Mononuclear cell (primary cell): ENCODE data around the gene ECEL1. TPM values are rescaled to one million over a fixed set of nuclear protein-coding genes. Genes with fewer than 3 reads are reported as not detected.
"Not testable (repeated sequence)": the region's sequence is repeated elsewhere in the genome, so short reads cannot be mapped to it uniquely, and the experiment has no call there.

ENCODE experiments used
- H3K27me3 ChIP-seq: 2 replicates; pipeline ENCODE4 v1.6.0; 2011; ENCODE audit warnings: low read length, control low read depth; ENCODE audit not compliant: insufficient read depth
- H3K4me1 ChIP-seq: 2 replicates; pipeline ENCODE4 v1.5.1; 2011; ENCODE audit warnings: mild to moderate bottlenecking, low read length, control low read depth; ENCODE audit not compliant: insufficient read depth
- H3K4me3 ChIP-seq: 2 replicates; pipeline ENCODE4 v1.5.1; 2011; ENCODE audit warnings: mild to moderate bottlenecking, low read length, moderate library complexity
- H3K9me3 ChIP-seq: 2 replicates; pipeline ENCODE4 v1.5.1; 2011; ENCODE audit warnings: low read depth, mild to moderate bottlenecking, control low read depth, low read length
- total RNA-seq: library from RNA; depleted of rRNA; stranded (reverse); fragments of >200 nt; gene quantifications from one replicate; pipeline ENCODE4 v1.2.3, GENCODE V29; 2012

The ECEL1 gene
- total RNA-seq, 1 donor, result not detected

- Histone ChIP-seq H3K9me3 (no peaks in the 10 kb centered on the region), H3K4me1 (no peaks in the 10 kb centered on the region), H3K4me3 (no peak overlapping the region), H3K27me3 (no peaks in the 10 kb centered on the region)
Measured at GRCh38 chr2:232439758-232440135, 47.9 kb downstream of the ECEL1 start.

GRCh38 chr2:232438951-232439757, 48.5 kb downstream of the ECEL1 start:
- Histone ChIP-seq H3K9me3 (no peaks in the 10 kb centered on the region), H3K27me3 (no peaks in the 10 kb centered on the region), H3K4me1 (no peaks in the 10 kb centered on the region), H3K4me3 (no peak overlapping the region)

DNA sequence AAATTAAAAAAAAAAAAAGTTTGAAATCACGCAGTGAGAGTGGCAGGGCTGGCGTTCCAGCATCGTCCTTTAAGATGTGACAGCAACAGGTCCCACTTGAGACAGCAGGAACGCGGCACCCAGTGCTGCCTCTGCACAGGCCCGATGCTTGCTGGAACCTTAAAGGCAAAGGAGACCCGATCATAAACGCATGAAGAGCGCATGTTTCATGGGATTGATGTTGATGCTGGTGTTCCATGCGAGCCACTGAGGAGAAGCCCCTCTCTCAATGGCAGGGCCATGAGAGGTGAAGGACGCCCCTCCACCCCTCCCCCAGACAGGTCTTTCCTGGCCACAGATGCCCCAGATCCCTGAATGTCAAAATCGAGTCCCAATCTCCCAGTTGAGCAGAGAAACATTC, 49.5 kb downstream of the ECEL1 start:
- Histone ChIP-seq H3K27me3 (no peaks in the 10 kb centered on the region), H3K4me1 (no peaks in the 10 kb centered on the region)

DNA sequence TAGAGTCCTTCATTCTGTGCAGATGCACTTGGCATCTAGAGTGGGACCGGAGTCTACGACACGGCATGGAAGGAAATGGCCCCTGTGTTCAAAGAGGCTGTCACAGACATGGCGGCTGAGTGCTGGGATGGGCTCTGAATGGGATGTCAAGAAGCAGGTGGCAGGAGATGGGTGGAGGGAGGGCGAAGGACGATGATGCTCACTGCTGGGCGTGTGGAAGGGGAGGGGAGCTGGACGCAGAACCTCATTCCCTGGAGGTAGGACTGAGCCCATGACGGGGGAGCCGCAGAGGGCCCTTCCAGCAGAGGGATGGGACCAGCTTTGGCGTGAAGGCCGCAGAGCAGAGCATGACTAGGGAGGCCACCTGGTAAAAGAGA, 50.5 kb downstream of the ECEL1 start:
- Histone ChIP-seq H3K27me3 (no peaks in the 10 kb centered on the region), H3K9me3 (no peaks in the 10 kb centered on the region), H3K4me3 (no peak overlapping the region), H3K4me1 (no peaks in the 10 kb centered on the region)

More for the DNA sequence above, 49.5 kb downstream of the ECEL1 start:
- no peaks in the 10 kb centered on the region for H3K9me3 ChIP-seq
- no peak overlapping the region for H3K4me3 ChIP-seq

GRCh38 chr2:232436381-232437194, 51.0 kb downstream of the ECEL1 start:
- no peaks in the 10 kb centered on the region for H3K27me3 ChIP-seq
- no peak overlapping the region for H3K4me3 ChIP-seq
- no peaks in the 10 kb centered on the region for H3K9me3 ChIP-seq
- H3K4me1 ChIP-seq, result no peaks in the 10 kb centered on the region

DNA sequence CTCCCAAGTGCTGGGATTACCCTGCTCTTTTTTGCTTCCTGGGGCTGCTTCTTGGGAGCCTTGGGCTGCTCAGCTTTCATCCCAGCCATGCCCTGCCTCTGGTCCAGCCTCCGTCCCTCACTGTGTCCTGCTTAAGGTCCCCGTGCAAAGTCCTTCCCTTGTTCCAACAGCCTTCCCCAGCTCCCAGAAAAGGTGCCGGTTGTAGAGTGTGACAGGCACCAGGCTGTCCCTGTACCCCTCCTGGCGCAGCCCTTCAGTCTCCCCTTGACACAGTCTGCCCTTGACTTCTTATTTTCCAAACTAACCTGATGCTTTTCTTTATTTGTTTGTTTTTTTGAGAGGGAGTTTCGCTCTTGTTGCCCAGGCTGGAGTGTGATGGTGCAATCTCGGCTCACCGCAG, 51.8 kb downstream of the ECEL1 start:
- no peaks in the 10 kb centered on the region for H3K9me3 ChIP-seq

GRCh38 chr2:232435375-232435648, 52.3 kb downstream of the ECEL1 start:
- Histone ChIP-seq H3K4me3 (no peak overlapping the region), H3K9me3 (no peaks in the 10 kb centered on the region), H3K27me3 (no peaks in the 10 kb centered on the region), H3K4me1 (no peaks in the 10 kb centered on the region)

More for the DNA sequence above, 51.8 kb downstream of the ECEL1 start:
- no peaks in the 10 kb centered on the region for H3K4me1 ChIP-seq
- no peak overlapping the region for H3K4me3 ChIP-seq
- no peaks in the 10 kb centered on the region for H3K27me3 ChIP-seq

DNA sequence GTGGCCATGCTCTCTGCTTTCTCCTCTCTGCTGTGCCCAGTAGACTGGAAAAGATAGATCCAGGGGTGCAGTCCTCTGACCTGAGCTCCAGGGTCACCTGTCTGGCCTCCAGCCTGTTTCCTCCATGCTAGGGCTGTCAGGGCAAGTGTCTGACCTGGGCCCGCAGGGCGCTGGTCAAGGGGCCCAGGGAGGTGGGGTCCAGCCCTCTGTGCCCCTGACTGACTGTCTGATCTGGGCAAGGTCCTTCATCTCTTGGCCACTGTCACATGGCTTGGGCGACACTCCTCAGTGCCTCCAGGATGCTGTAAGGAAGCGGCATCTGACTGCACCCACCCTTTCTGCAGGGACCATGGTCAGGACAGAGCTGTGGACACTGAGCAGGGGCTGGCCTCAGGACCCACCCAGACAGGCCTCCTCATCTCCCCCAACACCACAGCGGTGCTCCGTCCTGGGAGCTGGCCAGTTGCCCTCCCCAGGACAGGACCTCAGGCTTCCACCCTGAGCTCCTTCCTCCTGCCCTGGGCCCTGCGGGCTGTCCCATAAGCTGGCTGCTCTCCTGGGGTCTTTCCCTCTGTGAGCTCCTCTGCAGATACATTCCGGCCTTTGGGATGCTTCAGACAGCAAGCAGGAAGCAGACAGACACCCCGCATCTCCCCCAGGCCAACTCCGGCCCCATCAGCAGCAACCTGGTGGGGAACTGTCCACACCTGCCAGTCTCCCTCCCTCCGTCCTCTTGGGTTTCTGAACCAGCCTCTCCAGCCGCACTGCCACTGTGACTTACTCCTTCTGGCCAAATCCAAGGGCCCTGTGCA, 52.9 kb downstream of the ECEL1 start:
- Histone ChIP-seq H3K27me3 (no peaks in the 10 kb centered on the region), H3K9me3 (no peaks in the 10 kb centered on the region), H3K4me1 (no peaks in the 10 kb centered on the region), H3K4me3 (no peak overlapping the region)

- H3K4me1 ChIP-seq, result no peaks in the 10 kb centered on the region
- no peak overlapping the region for H3K4me3 ChIP-seq
- no peaks in the 10 kb centered on the region for H3K9me3 ChIP-seq
- H3K27me3 ChIP-seq, result no peaks in the 10 kb centered on the region
Measured at GRCh38 chr2:232434091-232434490, 53.5 kb downstream of the ECEL1 start.

GRCh38 chr2:232433622-232434021, 54.0 kb downstream of the ECEL1 start:
- H3K4me1 ChIP-seq, H3K27me3 ChIP-seq, H3K4me3 ChIP-seq, H3K9me3 ChIP-seq: not testable (repeated sequence)

DNA sequence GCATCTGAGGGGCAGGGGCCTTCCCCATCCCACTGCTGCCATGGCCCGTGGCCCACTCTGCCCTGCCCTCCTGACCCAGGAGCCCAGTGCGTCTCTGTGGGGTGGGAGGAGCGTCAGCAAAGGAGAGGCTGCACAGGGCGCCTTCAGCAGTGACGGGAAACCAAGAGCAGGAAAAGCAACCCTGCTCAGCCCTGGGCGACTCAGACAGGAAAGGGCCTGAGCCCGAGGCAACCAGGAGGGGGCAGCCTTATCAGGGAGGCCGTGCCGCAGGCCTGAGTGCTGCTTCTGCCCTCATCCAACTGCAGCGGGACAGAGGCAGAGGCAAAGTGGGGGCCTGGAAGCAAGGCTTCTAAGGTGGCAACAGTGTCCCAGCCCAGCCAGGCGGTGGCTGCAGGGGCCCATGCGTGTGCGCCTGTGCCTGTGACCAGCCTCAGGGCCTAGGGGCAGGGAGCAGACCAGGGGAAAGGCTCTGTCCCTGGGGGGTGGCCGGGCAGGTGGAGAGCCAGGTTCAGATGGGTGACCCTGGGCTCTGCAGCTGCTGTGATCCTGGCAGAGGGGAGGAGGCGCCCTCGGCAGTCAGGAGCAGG, 54.9 kb downstream of the ECEL1 start:
- no peak overlapping the region for H3K4me3 ChIP-seq
- H3K9me3 ChIP-seq, result no peaks in the 10 kb centered on the region
- H3K4me1 ChIP-seq, result no peaks in the 10 kb centered on the region
- H3K27me3 ChIP-seq, result no peaks in the 10 kb centered on the region

- Histone ChIP-seq H3K27me3 (no peaks in the 10 kb centered on the region), H3K4me3 (no peak overlapping the region), H3K9me3 (no peaks in the 10 kb centered on the region), H3K4me1 (no peaks in the 10 kb centered on the region)
Measured at GRCh38 chr2:232431705-232432590, 55.7 kb downstream of the ECEL1 start.
